Ureter (tissue), 1 donor: ENCODE data around the gene SUGCT. TPM values are rescaled to one million over a fixed set of nuclear protein-coding genes. Genes with fewer than 3 reads are reported as not detected.
A peak's percentile ranks its signal among the peaks of the same experiment; 100 is the strongest.
"Not testable (repeated sequence)": the region's sequence is repeated elsewhere in the genome, so short reads cannot be mapped to it uniquely, and the experiment has no call there.

ENCODE experiments used
- DNase-seq: peaks from one replicate; pipeline ENCODE4 v3.0.0-alpha.2; 2020; ENCODE audit warnings: low spot score
- total RNA-seq: library from RNA; stranded (reverse); gene quantifications from one replicate; pipeline ENCODE4 v1.2.4, GENCODE V29; 2023
- donor health status: DM: yes; HTN: yes; CAD: no.

SUGCT gene
- total RNA-seq: 3.1 TPM

- peak; percentile 87 for DNase-seq
These were observed at the start of gene SUGCT, which contains the start of gene MPLKIP for GRCh38 chr7:40134428-40135316. Gene SUGCT, plus strand, starts transcription at chr7:40135005. Gene MPLKIP, minus strand, starts transcription at chr7:40134622. Its CDS starts 55 bp downstream, at chr7:40134567.

DNA sequence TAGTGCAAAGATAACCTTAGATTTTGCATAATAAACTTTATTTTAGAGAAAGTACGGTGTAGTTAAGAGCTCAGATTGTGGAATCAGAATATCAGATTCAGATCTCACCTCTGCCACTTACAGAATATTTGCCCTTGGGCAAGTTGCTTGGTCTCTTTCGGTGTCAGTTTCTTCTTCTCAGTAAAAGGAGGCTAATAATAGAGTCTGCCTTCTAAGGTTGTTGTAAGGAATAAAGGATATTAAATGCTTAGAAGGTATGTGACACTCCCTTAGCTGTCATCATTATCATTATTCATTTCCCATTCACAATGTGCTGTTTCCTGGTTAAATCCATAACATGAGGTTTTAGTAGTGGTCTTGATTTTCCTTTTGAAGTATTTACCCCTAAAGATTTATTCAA is 42.6 kb upstream of the SUGCT start:
- DNase-seq: no peak

GRCh38 chr7:40093631-40094350 is 41.0 kb upstream of the SUGCT start:
- no peak for DNase-seq

DNA sequence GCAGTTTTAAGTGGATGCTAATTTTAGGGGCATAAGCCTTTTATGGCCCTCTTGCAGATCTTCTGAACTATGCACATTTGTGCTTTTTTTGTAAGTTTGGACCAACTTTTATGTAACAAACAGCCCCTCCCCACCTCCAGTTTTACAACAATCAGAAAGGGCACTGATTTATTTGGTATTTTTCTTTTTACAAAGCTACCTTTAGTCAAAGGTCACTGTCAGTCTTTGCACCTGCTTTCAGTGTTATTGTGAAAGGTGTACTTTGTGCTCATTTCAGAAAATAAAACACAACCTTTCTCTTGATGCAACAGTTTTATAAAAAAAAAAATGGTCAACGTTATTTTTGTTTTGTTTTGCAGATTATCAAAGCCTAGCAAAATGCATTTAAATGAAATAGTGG is 39.6 kb upstream of the SUGCT start:
- DNase-seq: no peak

DNA sequence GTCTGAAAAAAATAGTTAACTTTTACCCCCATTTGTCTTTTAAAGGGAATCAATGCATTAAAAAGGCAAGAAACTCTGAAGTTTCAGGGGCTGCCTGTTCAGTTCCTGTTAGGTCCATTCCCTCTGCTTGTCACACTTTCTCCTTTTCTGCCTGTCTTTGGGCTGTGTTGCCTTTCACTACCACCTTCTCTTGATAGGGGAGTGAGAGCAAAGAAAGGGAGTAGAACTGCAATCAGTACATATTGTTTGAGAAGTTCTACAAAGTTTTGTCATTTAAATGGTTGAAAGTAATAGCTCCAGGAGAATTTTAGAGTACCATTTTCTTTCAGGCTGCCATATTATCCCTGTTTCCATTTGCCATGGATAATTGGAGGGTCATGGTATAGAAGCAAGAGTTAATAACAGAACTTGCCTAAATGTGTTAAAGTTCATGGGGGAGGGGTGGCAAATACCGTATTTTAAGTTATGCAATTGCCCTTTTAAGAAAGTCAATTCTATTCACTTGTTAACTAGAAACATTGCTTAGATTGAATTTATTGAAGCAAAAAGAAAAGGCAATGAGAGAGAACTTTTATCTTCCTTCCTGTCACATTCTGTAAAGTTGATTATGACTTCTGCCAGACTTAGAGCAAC is 39.0 kb upstream of the SUGCT start:
- DNase-seq: no peak

DNA sequence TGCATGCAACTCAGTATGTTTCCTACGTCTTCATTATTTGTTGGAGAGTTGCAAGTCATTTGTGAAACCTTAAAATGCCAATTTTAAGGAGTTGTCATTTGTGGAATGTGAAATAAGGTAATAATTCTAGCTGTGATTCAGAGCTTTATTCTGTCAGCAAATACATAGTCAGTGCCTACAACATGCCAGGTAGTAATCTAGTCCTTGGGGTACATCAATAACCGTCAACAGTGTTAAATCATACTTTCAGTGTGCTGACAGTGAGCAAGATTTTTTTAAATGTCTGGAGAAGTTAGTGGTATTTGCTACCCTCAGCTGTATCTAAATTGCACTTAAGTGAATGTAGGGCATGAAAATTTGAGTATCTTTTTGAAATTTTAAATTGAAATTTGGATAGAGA is 37.1 kb upstream of the SUGCT start:
- DNase-seq: no peak

DNA sequence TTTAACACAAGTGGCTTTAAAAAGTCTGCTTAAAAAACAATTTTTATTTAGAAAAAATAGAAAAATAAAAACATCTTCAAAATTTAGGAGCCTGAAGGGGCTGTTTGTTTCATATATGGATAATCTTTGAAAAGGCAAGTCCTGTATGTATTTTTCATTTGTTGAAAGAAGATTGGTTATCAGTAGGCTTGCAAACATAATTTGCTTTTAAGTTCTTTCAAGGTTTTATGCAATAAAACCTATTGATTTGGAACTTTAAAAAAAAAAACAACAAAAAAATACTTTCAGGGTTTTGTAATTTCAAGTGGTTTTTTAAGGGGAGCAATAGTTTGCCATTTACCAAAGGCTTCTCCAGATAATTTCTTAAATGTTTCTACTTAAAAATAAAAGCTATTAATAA is 36.0 kb upstream of the SUGCT start:
- no peak for DNase-seq

DNA sequence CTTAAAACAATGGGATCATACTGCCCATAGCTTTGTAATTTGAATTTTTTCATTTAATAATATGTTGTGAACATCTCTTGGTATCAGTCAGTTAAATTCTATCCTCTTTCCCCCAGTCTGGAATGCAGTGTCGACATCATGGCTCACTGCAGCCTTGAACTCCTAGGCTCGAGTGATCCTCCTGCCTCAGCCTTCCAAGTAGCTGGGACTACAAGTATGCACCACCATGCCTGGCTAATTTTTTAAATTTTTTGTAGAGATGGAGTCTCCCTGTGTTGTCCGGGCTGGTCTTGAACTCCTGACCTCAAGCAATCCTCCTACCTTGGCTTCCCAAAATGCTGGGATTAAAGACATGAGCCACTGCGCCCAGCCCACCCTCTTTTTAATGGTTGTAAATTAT is 35.0 kb upstream of the SUGCT start:
- no peak for DNase-seq

DNA sequence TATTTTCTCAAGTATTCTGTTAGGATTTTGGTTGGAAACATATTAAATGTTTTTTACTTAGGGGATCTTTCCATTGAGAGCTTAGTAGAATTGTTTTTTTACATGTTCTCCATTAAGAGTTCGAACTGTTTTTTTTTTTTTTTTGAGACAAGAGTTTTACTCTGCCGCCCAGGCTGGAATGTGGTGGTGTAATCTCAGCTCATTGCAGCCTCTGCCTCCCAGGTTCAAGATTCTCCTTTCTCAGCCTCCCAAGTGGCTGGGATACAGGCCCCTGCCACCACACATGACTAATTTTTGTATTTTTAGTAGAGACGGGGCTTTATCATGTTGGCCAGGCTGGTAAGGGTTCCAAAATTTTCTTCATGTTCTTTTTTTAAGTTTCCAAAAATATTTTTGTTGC is 33.6 kb upstream of the SUGCT start:
- DNase-seq: no peak

DNA sequence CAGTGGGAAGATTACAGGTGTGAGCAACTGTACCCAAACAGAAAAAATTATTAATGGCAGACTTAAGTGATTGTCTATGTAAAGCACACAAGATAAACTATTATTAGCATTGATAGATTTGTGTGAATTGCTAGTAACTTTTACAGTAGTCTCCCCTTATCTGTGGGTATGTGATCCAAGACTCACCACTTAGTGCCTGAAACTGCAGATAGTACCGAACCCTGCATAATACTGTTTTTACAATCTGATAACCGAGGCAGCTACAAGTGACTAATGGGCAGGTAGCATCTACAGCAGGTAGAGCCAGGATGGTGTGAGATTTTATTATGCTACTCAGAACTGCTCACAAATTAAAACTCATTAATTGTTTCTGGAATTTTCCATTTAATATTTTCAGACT is 31.9 kb upstream of the SUGCT start:
- DNase-seq: no peak

- DNase-seq: no peak
These were observed 28.8 kb upstream of the SUGCT start for GRCh38 chr7:40105879-40106473.

DNA sequence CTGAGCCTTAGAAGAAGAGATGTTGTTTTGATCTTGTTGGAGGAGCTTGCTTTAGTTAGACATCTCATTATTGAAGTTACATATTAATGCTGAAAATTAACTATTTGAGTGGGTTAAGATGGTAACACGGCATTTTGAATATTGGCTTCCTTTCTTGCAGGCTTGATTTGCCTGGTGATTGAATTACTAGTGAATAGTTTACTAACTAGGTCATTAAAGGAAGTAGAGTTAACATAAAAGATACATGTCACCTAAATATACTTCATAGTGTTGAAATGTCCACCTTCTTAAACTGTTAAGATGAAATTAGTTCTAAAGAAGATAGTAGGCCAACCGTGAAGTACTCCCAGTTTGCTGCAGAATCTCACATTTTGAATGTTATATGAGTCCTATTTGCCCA is 18.9 kb upstream of the SUGCT start:
- DNase-seq: no peak

- DNase-seq: not testable (repeated sequence)
These were observed 17.6 kb upstream of the SUGCT start for GRCh38 chr7:40117199-40117598.

DNA sequence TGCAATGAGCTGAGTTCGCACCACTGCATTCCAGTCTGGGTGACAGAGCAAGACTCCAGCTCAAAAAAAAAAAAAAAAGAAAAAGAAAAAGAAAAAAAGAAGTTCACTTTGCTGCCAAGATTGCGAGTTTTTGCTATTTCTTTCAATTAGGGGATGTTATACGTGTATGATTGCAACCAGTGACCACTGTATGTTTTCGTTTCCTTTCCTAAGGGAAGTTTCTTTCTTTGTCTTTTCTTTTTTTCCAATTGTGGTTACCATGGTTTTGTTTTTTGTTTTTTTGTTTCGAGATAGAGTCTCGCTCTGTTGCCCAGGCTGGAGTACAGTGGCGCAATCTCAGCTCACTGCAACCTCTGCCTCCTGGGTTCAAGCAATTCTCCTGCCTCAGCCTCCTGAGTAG is 16.6 kb upstream of the SUGCT start:
- not testable (repeated sequence) for DNase-seq

DNA sequence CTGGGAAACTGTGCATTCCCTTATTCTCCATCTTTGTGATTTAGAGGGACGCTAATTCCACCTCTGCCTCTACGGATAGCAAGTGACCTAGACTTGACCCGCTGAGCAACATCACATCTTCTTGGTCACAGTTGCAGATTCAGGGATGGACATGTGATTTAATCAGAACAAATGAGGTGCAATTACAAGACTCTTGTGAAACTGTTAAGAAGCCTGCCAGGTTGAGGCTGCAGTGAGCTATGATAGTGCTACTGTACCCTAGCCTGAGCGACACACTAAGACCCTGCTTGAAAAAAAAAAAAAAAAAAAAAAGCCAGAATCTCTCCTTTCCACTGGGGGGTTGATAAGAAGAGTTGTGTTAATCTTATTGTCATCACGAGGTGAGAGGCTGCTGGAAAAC is 14.8 kb upstream of the SUGCT start:
- DNase-seq: no peak

GRCh38 chr7:40122100-40122939 is 12.5 kb upstream of the SUGCT start:
- not testable (repeated sequence) for DNase-seq

DNA sequence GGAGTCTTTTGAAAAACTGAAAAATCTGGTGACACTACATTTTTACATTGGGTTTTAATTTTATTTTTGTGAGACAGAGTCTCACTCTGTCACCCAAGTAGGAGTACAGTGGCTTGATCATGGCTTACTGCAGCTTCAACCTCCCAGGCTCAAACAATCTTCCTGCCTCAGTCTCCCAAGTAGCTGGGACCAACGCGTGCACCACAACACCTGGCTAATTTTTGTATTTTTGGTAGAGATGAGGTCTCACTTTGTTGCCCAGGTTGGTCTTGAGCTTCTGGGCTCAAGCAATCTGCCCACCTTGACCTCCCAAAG is 11.9 kb upstream of the SUGCT start:
- no peak for DNase-seq

- no peak for DNase-seq
These were observed 1.0 kb upstream of the SUGCT start for GRCh38 chr7:40133561-40134427.

- DNase-seq: no peak
These were observed 459 bp downstream of the SUGCT start for GRCh38 chr7:40135317-40135610.

DNA sequence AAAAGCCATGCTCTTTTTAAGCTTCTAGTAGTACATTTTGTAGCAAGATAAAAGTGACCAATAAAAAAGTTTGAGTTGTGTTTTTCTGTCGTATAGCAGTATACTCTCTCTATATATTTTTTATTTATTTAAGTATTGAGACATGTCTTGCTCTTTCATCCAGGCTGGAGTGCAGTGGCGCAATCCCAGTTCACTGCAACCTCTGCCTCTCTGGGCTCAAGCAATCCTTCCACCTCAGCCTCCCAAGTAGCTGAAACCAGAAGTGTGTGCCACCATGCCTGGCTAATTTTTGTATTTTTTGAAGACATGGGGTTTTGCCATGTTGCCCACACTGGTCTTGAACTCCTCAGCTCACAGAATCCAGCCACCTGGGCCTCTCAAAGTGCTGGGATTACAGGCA is 2.8 kb downstream of the SUGCT start:
- no peak for DNase-seq

- no peak for DNase-seq
These were observed 4.2 kb downstream of the SUGCT start for GRCh38 chr7:40138973-40139372.
